H1 (cell line): ENCODE results near the gene DLX4. TPM values are rescaled to one million over a fixed set of nuclear protein-coding genes. Genes with fewer than 3 reads are reported as not detected.

ENCODE experiments used
- CTCF ChIA-PET: fragments of 300-600 bp; sonication (Branson Sonifier 250); formaldehyde crosslinking; loops from one replicate; lab custom pipeline; 2021; ENCODE audit not compliant: partially characterized antibody; lab: Charles Lee
- POLR2A ChIA-PET: fragments of 300-600 bp; sonication (Branson Sonifier 250); formaldehyde crosslinking; loops from one replicate; lab custom pipeline; 2021; ENCODE audit warnings: inconsistent platforms; ENCODE audit not compliant: partially characterized antibody; lab: Charles Lee
- DNase-seq, 2 experiments: peaks; one replicate each; pipeline versions ENCODE4 v3.0.0 to v3.0.0-alpha.2; 2010 to 2022; ENCODE audit warnings: low spot score in 2 of 2, low read depth in 1 of 2, mixed read lengths in 1 of 2
- FAIRE-seq: peaks from 2 replicates; lab custom pipeline; 2011; peaks lifted over from hg19 to GRCh38; lab: Jason Lieb, UNC
- H2AFZ ChIP-seq: 2 replicates; pipeline ENCODE4 v1.8.1; 2012; ENCODE audit warnings: low read length, inconsistent platforms
- H2AK5ac ChIP-seq: 2 replicates; pipeline ENCODE4 v1.6.1; 2013; ENCODE audit warnings: low read depth, low read length
- H2BK120ac ChIP-seq: replicated peaks from 2 replicates; pipeline ENCODE3; 2013; ENCODE audit warnings: low read depth, low read length, inconsistent platforms
- H2BK12ac ChIP-seq: 2 replicates; pipeline ENCODE4 v1.6.1; 2013; ENCODE audit warnings: low read depth, low read length
- H2BK15ac ChIP-seq: 2 replicates; pipeline ENCODE4 v1.6.1; 2013; ENCODE audit warnings: low read length
- H2BK20ac ChIP-seq: 2 replicates; pipeline ENCODE4 v1.6.1; 2013; ENCODE audit warnings: low read length
- H2BK5ac ChIP-seq: 2 replicates; pipeline ENCODE4 v1.6.1; 2013; ENCODE audit warnings: low read depth, low read length
- H3K14ac ChIP-seq: 2 replicates; pipeline ENCODE4 v1.6.1; 2013; ENCODE audit warnings: inconsistent platforms; ENCODE audit not compliant: insufficient read length
- H3K18ac ChIP-seq: 2 replicates; pipeline ENCODE4 v1.6.1; 2013; ENCODE audit warnings: low read length; ENCODE audit errors: extremely low read depth
- H3K23ac ChIP-seq: 2 replicates; pipeline ENCODE4 v1.6.1; 2013; ENCODE audit warnings: inconsistent platforms; ENCODE audit not compliant: insufficient read length
- H3K23me2 ChIP-seq: 2 replicates; pipeline ENCODE4 v1.6.1; 2013; ENCODE audit warnings: low read depth, low read length
- H3K27ac ChIP-seq: 2 replicates; pipeline ENCODE4 v1.6.1; 2011; ENCODE audit warnings: low read depth, low read length, inconsistent platforms
- H3K27me3 ChIP-seq, 4 experiments: replicated peaks in 1 of 4; 1 replicate in 1 of 4; 2 replicates in 3 of 4; pipeline versions ENCODE4 v1.6.1 to v1.8.1; 2011 to 2013; ENCODE audit warnings: low read length in 3 of 4, mild to moderate bottlenecking in 3 of 4, inconsistent platforms in 2 of 4, mixed read lengths in 2 of 4, moderate library complexity in 1 of 4; ENCODE audit not compliant: control insufficient read depth in 3 of 4, insufficient read depth in 3 of 4; ENCODE audit errors: extremely low read depth in 1 of 4
- H3K36me3 ChIP-seq, 4 experiments: 2 replicates each; pipeline versions ENCODE4 v1.6.1 to v1.8.1; 2011 to 2013; ENCODE audit warnings: mild to moderate bottlenecking in 4 of 4, low read length in 3 of 4, moderate library complexity in 2 of 4, control low read depth in 1 of 4, inconsistent platforms in 1 of 4; ENCODE audit not compliant: insufficient read depth in 4 of 4, control insufficient read depth in 2 of 4
- H3K4ac ChIP-seq: replicated peaks from 2 replicates; pipeline ENCODE3; 2013; ENCODE audit warnings: low read length, low read depth, mixed read lengths, inconsistent platforms; ENCODE audit not compliant: insufficient read length
- H3K4me1 ChIP-seq, 4 experiments: replicated peaks in 1 of 4; 1 replicate in 1 of 4; 2 replicates in 3 of 4; pipeline versions ENCODE4 v1.6.1 to v1.8.1; 2011 to 2013; ENCODE audit warnings: low read length in 3 of 4, inconsistent platforms in 2 of 4, mixed read lengths in 1 of 4; ENCODE audit not compliant: insufficient read depth in 4 of 4, control insufficient read depth in 3 of 4
- H3K4me2 ChIP-seq, 2 experiments: 2 replicates each; pipeline versions ENCODE4 v1.6.1 to v1.8.1; 2011 to 2013; ENCODE audit warnings: low read depth in 2 of 2, low read length in 2 of 2, control low read depth in 1 of 2, inconsistent platforms in 1 of 2, mild to moderate bottlenecking in 1 of 2; ENCODE audit not compliant: insufficient read depth in 1 of 2
- H3K4me3 ChIP-seq, 4 experiments: fragments of 200-600, 300-600 bp in 1 of 4; sonication (generic), shearing (Covaris generic), sonication (Bioruptor Twin) in 1 of 4; 2 replicates each; pipeline versions ENCODE4 v1.5.1 to v1.8.1; 2011 to 2016; ENCODE audit warnings: low read length in 4 of 4, low read depth in 3 of 4, control low read depth in 2 of 4, inconsistent platforms in 2 of 4, mild to moderate bottlenecking in 2 of 4, mixed read lengths in 1 of 4, moderate library complexity in 1 of 4; ENCODE audit not compliant: insufficient read depth in 2 of 4; ENCODE audit errors: extremely low read depth in 1 of 4
- H3K56ac ChIP-seq: replicated peaks from 2 replicates; pipeline ENCODE3; 2013; ENCODE audit warnings: low read depth, mild to moderate bottlenecking, mixed read lengths, low read length, inconsistent platforms; ENCODE audit not compliant: insufficient read length
- H3K79me1 ChIP-seq: 2 replicates; pipeline ENCODE4 v1.6.1; 2013; ENCODE audit warnings: low read depth, low read length, control low read depth
- H3K79me2 ChIP-seq, 2 experiments: 2 replicates each; pipeline versions ENCODE4 v1.6.1 to v1.8.1; 2012 to 2013; ENCODE audit warnings: low read length in 2 of 2, mild to moderate bottlenecking in 2 of 2, inconsistent platforms in 1 of 2; ENCODE audit not compliant: insufficient read depth in 2 of 2, control insufficient read depth in 1 of 2
- H3K9ac ChIP-seq, 4 experiments: replicated peaks in 1 of 4; 1 replicate in 1 of 4; 2 replicates in 3 of 4; pipeline versions ENCODE4 v1.6.1 to v1.8.1; 2011 to 2013; ENCODE audit warnings: low read depth in 3 of 4, low read length in 3 of 4, control low read depth in 2 of 4, mild to moderate bottlenecking in 2 of 4, moderate library complexity in 2 of 4, inconsistent platforms in 1 of 4; ENCODE audit errors: extremely low read depth in 1 of 4
- H3K9me3 ChIP-seq, 2 experiments: 2 replicates each; pipeline versions ENCODE4 v1.6.1 to v1.8.1; 2012 to 2013; ENCODE audit warnings: mild to moderate bottlenecking in 2 of 2, moderate library complexity in 2 of 2, control low read depth in 1 of 2, inconsistent platforms in 1 of 2, low read depth in 1 of 2, low read length in 1 of 2, mixed read lengths in 1 of 2; ENCODE audit not compliant: insufficient read depth in 2 of 2
- H4K20me1 ChIP-seq, 2 experiments: replicated peaks in 1 of 2; 2 replicates each; pipeline versions ENCODE3 to v1.8.1; 2011 to 2013; ENCODE audit warnings: inconsistent platforms in 2 of 2, low read length in 2 of 2, mild to moderate bottlenecking in 1 of 2; ENCODE audit not compliant: insufficient read depth in 2 of 2, control insufficient read depth in 1 of 2
- H4K5ac ChIP-seq: 2 replicates; pipeline ENCODE4 v1.6.1; 2013; ENCODE audit warnings: low read length, low read depth, mixed read lengths, inconsistent platforms; ENCODE audit not compliant: insufficient read length
- H4K8ac ChIP-seq: 2 replicates; pipeline ENCODE4 v1.8.0; 2013; ENCODE audit warnings: mild to moderate bottlenecking, moderate library complexity, low read length, inconsistent platforms; ENCODE audit not compliant: insufficient read depth; ENCODE audit errors: extremely low read depth
- H4K91ac ChIP-seq: replicated peaks from 2 replicates; pipeline ENCODE3; 2013; ENCODE audit warnings: low read length, mixed read lengths, inconsistent platforms; ENCODE audit not compliant: insufficient read length
- EGR1 ChIP-seq: IDR thresholded peaks from 2 replicates; pipeline ENCODE4 v1.6.1; 2011; ENCODE audit warnings: low read depth, low read length, borderline replicate concordance
- JUND ChIP-seq: IDR thresholded peaks from 2 replicates; pipeline ENCODE4 v1.6.1; 2011; ENCODE audit warnings: mild to moderate bottlenecking, improper control_type of control experiment, low read length
- MAFK ChIP-seq: IDR thresholded peaks from 2 replicates; pipeline ENCODE4 v1.6.1; 2012; ENCODE audit warnings: low read depth, mild to moderate bottlenecking, improper control_type of control experiment, low read length
- RNF2 ChIP-seq: fragments of 200-900, 300-1000 bp; sonication (generic); IDR thresholded peaks from 2 replicates; pipeline ENCODE4 v1.7.1; 2016; ENCODE audit warnings: borderline replicate concordance, low read depth, mild to moderate bottlenecking, antibody characterized with exemption, low read length; ENCODE audit not compliant: poor library complexity, severe bottlenecking; ENCODE audit errors: missing control alignments
- SIX5 ChIP-seq: IDR thresholded peaks from 2 replicates; pipeline ENCODE4 v1.6.1; 2011; ENCODE audit warnings: mild to moderate bottlenecking, low read depth, low read length
- SP2 ChIP-seq: IDR thresholded peaks from 2 replicates; pipeline ENCODE4 v1.6.1; 2012; ENCODE audit warnings: mild to moderate bottlenecking, low read length, inconsistent platforms
- SRF ChIP-seq: IDR thresholded peaks from 2 replicates; pipeline ENCODE4 v1.6.1; 2011; ENCODE audit warnings: mild to moderate bottlenecking, low read depth, low read length, moderate library complexity
- WGBS, 2 experiments: shearing (Covaris generic) in 1 of 2; methylation state at CpG; one replicate each; pipeline versions ENCODE4 v1.1.6 to v1.1.7; 2013 to 2015; ENCODE audit warnings: low lambda C conversion rate in 2 of 2, mixed read lengths in 2 of 2, inconsistent platforms in 1 of 2, low coverage in 1 of 2, missing lambda C conversion rate in 1 of 2; ENCODE audit not compliant: insufficient replicate concordance in 2 of 2, insufficient coverage in 1 of 2, insufficient read length in 1 of 2; ENCODE audit errors: extremely low coverage in 1 of 2, missing lambda C conversion rate in 1 of 2; 5-methylcytosine and 5-hydroxymethylcytosine counted together
- polyA plus RNA-seq, 7 experiments: library from polyadenylated mRNA; depleted of rRNA in 3 of 7; stranded (reverse) in 5 of 7; unstranded in 2 of 7; fragments of >200 nt in 5 of 7; fragments of 200-250 nt in 2 of 7; gene quantifications; 1 replicate in 5 of 7; 2 replicates in 1 of 7; 4 replicates in 1 of 7; pipeline versions ENCODE4 v1.2.1 to v1.2.3, GENCODE V29; 2011 to 2013; ENCODE audit warnings: missing spikeins in 2 of 7, mixed read lengths in 2 of 7
- total RNA-seq: library from RNA; stranded (reverse); fragmentation: NEBNext Ultra II Directional; extraction: Animal tissue kit (Norgen Biotek cat#: 25700); gene quantifications from 2 replicates; pipeline ENCODE4 v1.2.1, GENCODE V29; 2021

Gene DLX4
- total and polyA plus RNA-seq, 2 of the 8 experiments (the other 6 are each of a cell fraction or from before 2014, with no cell fraction given) = 0.67 to 0.80 TPM

- DNase-seq (no peak), FAIRE-seq (no peak)
- H2AK5ac ChIP-seq = no peak overlapping the region
- POLR2A ChIA-PET = interaction anchor here (0.7 to 2.0 kb wide), 4 partner anchors 9 to 1928 kb away, joined by 3 to 5 read pairs (median 4); partner anchors contain the start of gene DLX3
- no peak for TF ChIP-seq SP2
- no peak for TF ChIP-seq JUND
- no peak for TF ChIP-seq EGR1
- no peak for TF ChIP-seq SRF
- TF ChIP-seq SIX5 = no peak
- TF ChIP-seq RNF2 = no peak
- no peak for TF ChIP-seq MAFK
- H3K9ac ChIP-seq = no peak overlapping the region
- no peak overlapping the region for H3K4me3 ChIP-seq
- no peak overlapping the region for H3K14ac ChIP-seq
- WGBS, 2 experiments = 81% methylated on average over 3 of the region's 3 CpGs; no CpG with 5 or more reads in 1 of the 2 experiments
- no peak overlapping the region for H3K4ac ChIP-seq
- H3K4me2 ChIP-seq = no peak overlapping the region
- H3K36me3 ChIP-seq = no peaks in the 10 kb centered on the region
- H4K8ac ChIP-seq = no peak overlapping the region
- CTCF ChIA-PET = interaction anchor here (0.6 to 18.5 kb wide), 9 partner anchors 8 to 130 kb away, joined by 3 to 547 read pairs (median 7); partner anchors contain the start of genes DLX3 and TAC4
- no peaks in the 10 kb centered on the region for H3K79me1 ChIP-seq
- no peaks in the 10 kb centered on the region for H3K9me3 ChIP-seq
- H3K23me2 ChIP-seq = no peaks in the 10 kb centered on the region; the same call in 1 of the 2 replicates
- no peak overlapping the region for H2BK120ac ChIP-seq
- H3K79me2 ChIP-seq = no peaks in the 10 kb centered on the region
- no peak overlapping the region for H2BK5ac ChIP-seq
- peaks cover 0 to 17% (median 12%) of the 10 kb centered on the region in 4 experiments; a peak in 6 of 7 replicates for H3K4me1 ChIP-seq
- no peak overlapping the region for H2BK15ac ChIP-seq
- no peak overlapping the region for H3K56ac ChIP-seq
- H3K27me3 ChIP-seq = peaks cover 12 to 47% (median 42%) of the 10 kb centered on the region in 4 experiments
- no peak overlapping the region for H3K18ac ChIP-seq
- no peak overlapping the region for H3K23ac ChIP-seq
- H4K91ac ChIP-seq = no peak overlapping the region
- no peak overlapping the region for H3K27ac ChIP-seq
- no peak overlapping the region for H4K5ac ChIP-seq
- no peaks in the 10 kb centered on the region for H4K20me1 ChIP-seq
- H2AFZ ChIP-seq = no peak overlapping the region
- 0 out of 2 replicates have a peak overlapping the region, but pooled peaks have one; percentile 41 for H2BK20ac ChIP-seq
- H2BK12ac ChIP-seq = no peak overlapping the region
Measured at GRCh38 chr17:49985310-49985990, 16.5 kb downstream of the DLX4 start.
